Gastroesophageal sphincter (tissue), 4 donors: ENCODE results near the gene TSHB. TPM values are rescaled to one million over a fixed set of nuclear protein-coding genes. Genes with fewer than 3 reads are reported as not detected.

Experiments
- ATAC-seq: fragments of 150-250 bp; one replicate; pipeline ENCODE4 v1.9.1; 2016; ENCODE audit warnings: mild to moderate bottlenecking, moderate library complexity
- H3K27ac ChIP-seq, 4 donors: fragments of 200-600 bp; sonication (generic) in 3 of 4; 1 replicate in 3 of 4; 2 replicates in 1 of 4; pipeline ENCODE4 v1.5.1; 2016 to 2019
- H3K27me3 ChIP-seq: fragments of 200-600 bp; sonication (generic); one replicate; pipeline ENCODE4 v1.5.1; 2019
- H3K36me3 ChIP-seq, 2 donors: fragments of 200-600 bp; sonication (generic); one replicate each; pipeline ENCODE4 v1.5.1; 2019; ENCODE audit warnings: control low read depth in 1 of 2
- H3K4me1 ChIP-seq, 3 donors: fragments of 200-600 bp; sonication (generic); 1 replicate in 2 of 3; 2 replicates in 1 of 3; pipeline ENCODE4 v1.5.1; 2016 to 2019; ENCODE audit warnings: control low read depth in 2 of 3
- H3K4me3 ChIP-seq, 2 donors: fragments of 200-600 bp; sonication (generic); one replicate each; pipeline ENCODE4 v1.5.1; 2019; ENCODE audit warnings: mild to moderate bottlenecking in 1 of 2, moderate library complexity in 1 of 2
- H3K9me3 ChIP-seq, 3 donors: fragments of 200-600 bp; sonication (generic); one replicate each; pipeline ENCODE4 v1.5.1; 2017 to 2019; ENCODE audit warnings: control low read depth in 2 of 3
- EP300 ChIP-seq: sonication (generic); formaldehyde crosslinking; IDR thresholded peaks from one replicate; pipeline ENCODE4 v1.6.1; 2017; ENCODE audit warnings: antibody characterized with exemption, mild to moderate bottlenecking
- POLR2A ChIP-seq, 2 donors: fragments of 450-650 bp; IDR thresholded peaks; one replicate each; pipeline ENCODE4 v1.6.1; 2017; ENCODE audit warnings: antibody characterized with exemption in 2 of 2, mild to moderate bottlenecking in 2 of 2, moderate library complexity in 1 of 2
- POLR2AphosphoS5 ChIP-seq: sonication (generic); formaldehyde crosslinking; IDR thresholded peaks from one replicate; pipeline ENCODE4 v1.6.1; 2017; ENCODE audit warnings: antibody characterized with exemption
- WGBS, 2 donors: methylation state at CpG; one replicate each; pipeline ENCODE4 v1.1.5; 2018; ENCODE audit warnings: low coverage in 1 of 2; 5-methylcytosine and 5-hydroxymethylcytosine counted together
- total RNA-seq, 4 donors: library from RNA; depleted of rRNA; stranded (reverse); fragments of >200 nt; gene quantifications; one replicate each; pipeline ENCODE4 v1.1.0, GENCODE V29; 2016
- TF ChIP-seq, protein P1 (sequence below), 4 experiments: fragments of 200-600 bp in 2 of 4; fragments of 450-650 bp in 2 of 4; sonication (generic) in 1 of 4; IDR thresholded peaks; one replicate each; pipeline ENCODE4 v1.5.1; 2017 to 2019; ENCODE audit warnings: antibody characterized with exemption in 4 of 4, mild to moderate bottlenecking in 2 of 4, moderate library complexity in 2 of 4

Gene TSHB
- total RNA-seq, 4 donors from 2014 or later, result not detected

DNA sequence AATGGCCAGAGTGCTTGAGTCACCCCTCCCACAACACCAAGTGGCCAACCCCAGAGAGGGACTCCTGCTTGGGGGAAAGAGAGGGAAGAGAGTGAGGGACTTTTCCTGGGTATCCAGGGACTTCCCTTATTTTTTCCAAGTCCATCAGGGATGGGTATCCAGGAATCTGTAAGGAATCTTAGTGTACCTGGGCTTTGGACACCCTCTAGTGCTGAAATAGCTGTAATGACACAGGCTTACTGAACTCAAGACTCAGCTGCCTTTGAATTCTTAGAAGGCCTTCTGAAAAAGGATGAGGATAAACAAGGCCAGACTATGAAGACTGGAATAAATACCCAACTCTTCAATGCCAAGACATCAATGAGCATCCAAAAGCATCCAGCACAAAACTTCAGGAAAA is 12.0 kb downstream of the TSHB start:
- TF ChIP-seq EP300 (no peak), POLR2AphosphoS5 (no peak)
- TF ChIP-seq, protein P1, sequence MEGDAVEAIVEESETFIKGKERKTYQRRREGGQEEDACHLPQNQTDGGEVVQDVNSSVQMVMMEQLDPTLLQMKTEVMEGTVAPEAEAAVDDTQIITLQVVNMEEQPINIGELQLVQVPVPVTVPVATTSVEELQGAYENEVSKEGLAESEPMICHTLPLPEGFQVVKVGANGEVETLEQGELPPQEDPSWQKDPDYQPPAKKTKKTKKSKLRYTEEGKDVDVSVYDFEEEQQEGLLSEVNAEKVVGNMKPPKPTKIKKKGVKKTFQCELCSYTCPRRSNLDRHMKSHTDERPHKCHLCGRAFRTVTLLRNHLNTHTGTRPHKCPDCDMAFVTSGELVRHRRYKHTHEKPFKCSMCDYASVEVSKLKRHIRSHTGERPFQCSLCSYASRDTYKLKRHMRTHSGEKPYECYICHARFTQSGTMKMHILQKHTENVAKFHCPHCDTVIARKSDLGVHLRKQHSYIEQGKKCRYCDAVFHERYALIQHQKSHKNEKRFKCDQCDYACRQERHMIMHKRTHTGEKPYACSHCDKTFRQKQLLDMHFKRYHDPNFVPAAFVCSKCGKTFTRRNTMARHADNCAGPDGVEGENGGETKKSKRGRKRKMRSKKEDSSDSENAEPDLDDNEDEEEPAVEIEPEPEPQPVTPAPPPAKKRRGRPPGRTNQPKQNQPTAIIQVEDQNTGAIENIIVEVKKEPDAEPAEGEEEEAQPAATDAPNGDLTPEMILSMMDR (IDR thresholded peaks at IDR 0.05), result no peak
- Histone ChIP-seq H3K36me3 (peaks cover 0 to 24% of the 10 kb centered on the region in 2 donors), H3K4me3 (no peak overlapping the region), H3K9me3 (no peaks in the 10 kb centered on the region), H3K27me3 (no peaks in the 10 kb centered on the region), H3K27ac (no peak overlapping the region), H3K4me1 (peaks cover 0 to 21% (median 3%) of the 10 kb centered on the region in 3 donors)
- ATAC-seq, result no peak

DNA sequence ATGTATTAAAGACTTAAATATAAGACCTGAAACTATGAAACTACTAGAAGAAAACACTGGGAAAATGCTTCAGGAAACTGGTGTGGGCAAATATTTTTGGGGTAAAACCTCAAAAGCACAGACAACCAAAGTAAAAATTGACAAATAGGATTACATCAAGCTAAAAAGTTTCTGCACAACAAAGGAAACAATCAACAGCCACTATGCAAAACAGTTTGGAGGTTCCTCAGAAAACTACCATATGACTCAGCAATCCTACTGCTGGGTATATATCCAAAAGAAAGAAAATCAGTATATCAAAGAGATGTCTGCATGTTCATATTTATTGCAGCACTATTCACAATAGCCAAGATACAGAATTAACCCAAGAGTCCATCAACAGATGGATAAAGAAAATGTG is 17.1 kb downstream of the TSHB start:
- no peaks in the 10 kb centered on the region for H3K27me3 ChIP-seq
- ATAC-seq, result no peak
- H3K36me3 ChIP-seq, result peaks cover 0 to 29% of the 10 kb centered on the region in 2 donors
- H3K4me1 ChIP-seq, result peaks cover 0 to 17% (median 0%) of the 10 kb centered on the region in 3 donors
- H3K27ac ChIP-seq, result no peak overlapping the region
- H3K4me3 ChIP-seq, result no peak overlapping the region
- no peaks in the 10 kb centered on the region for H3K9me3 ChIP-seq
- TF ChIP-seq POLR2A (IDR thresholded peaks at IDR 0.05) (no peak), POLR2AphosphoS5 (no peak), EP300 (no peak)
- TF ChIP-seq, protein P1 (IDR thresholded peaks at IDR 0.05), result no peak

- H3K36me3 ChIP-seq, result peaks cover 0 to 29% of the 10 kb centered on the region in 2 donors
- no peaks in the 10 kb centered on the region for H3K9me3 ChIP-seq
- ATAC-seq, result no peak
- peaks cover 0 to 45% (median 0%) of the 10 kb centered on the region in 3 donors for H3K4me1 ChIP-seq
- 86 to 100% methylated on average over 1 to 5 of the region's 5 CpGs for WGBS, 2 donors
- TF ChIP-seq EP300 (no peak), POLR2A (IDR thresholded peaks at IDR 0.05) (no peak), POLR2AphosphoS5 (no peak)
- TF ChIP-seq, protein P1 (IDR thresholded peaks at IDR 0.05), result no peak
- no peaks in the 10 kb centered on the region for H3K27me3 ChIP-seq
- peak overlapping the region in 2 of 4 donors; percentile 22 to 26 for H3K27ac ChIP-seq
- no peak overlapping the region for H3K4me3 ChIP-seq
These were observed 22.2 kb downstream of the TSHB start for GRCh38 chr1:115051850-115052249.

DNA sequence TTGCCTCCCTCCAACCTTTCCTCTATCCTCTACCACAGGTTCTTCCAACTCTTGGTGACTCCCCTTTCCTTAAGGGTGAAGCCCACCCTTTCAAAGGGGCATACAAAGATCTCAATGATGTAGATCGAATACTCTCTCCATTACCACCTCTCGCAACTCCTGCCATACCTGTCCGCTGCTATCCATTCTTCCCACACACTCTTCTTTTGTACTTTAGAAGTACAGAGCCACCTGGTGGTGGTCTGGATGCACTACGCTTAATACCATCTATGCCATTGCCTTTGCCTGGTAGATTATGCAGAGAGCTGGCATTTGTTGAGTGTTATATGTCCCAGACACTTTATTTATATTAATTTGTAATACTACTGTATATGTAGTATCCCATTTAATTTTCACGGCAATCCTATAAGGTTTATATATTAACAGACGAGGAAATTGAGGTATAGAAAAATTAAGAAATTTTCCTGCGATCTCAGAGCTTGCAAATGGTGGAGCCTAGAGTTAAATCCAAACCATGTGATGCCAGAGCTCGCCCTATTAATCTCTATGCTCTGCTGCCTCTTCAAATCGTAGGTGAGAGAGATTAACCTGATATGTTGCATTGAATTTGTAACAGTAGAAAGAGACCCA is 22.9 kb downstream of the TSHB start:
- H3K27ac ChIP-seq, result peak overlapping the region in 2 of 4 donors; percentile 22 to 26
- no peak overlapping the region for H3K4me3 ChIP-seq
- WGBS, 2 donors, result 28 to 40% methylated on average over 9 of the region's 9 CpGs
- peaks cover 0 to 33% of the 10 kb centered on the region in 2 donors for H3K36me3 ChIP-seq
- H3K4me1 ChIP-seq, result peaks cover 0 to 52% (median 0%) of the 10 kb centered on the region in 3 donors
- TF ChIP-seq, protein P1 (IDR thresholded peaks at IDR 0.05), result peak; percentile 66 to 80 (median 76)
- TF ChIP-seq POLR2A (IDR thresholded peaks at IDR 0.05), result no peak
- no peak for TF ChIP-seq POLR2AphosphoS5
- H3K27me3 ChIP-seq, result no peaks in the 10 kb centered on the region
- H3K9me3 ChIP-seq, result no peaks in the 10 kb centered on the region
- peak; percentile 48 for ATAC-seq

GRCh38 chr1:115056395-115056798 is 26.8 kb downstream of the TSHB start:
- Histone ChIP-seq H3K4me3 (peak overlapping the region in 1 of 2 donors; percentile 16), H3K4me1 (peaks cover 0 to 37% (median 0%) of the 10 kb centered on the region in 3 donors), H3K9me3 (no peaks in the 10 kb centered on the region), H3K36me3 (peaks cover 0 to 34% of the 10 kb centered on the region in 2 donors), H3K27me3 (no peaks in the 10 kb centered on the region), H3K27ac (peak overlapping the region; percentile 48 to 71 (median 68))
- peak; percentile 66 for ATAC-seq
- WGBS, 2 donors, result 20 to 26% methylated on average over 7 to 9 of the region's 9 CpGs
- TF ChIP-seq POLR2A (IDR thresholded peaks at IDR 0.05) (no peak), POLR2AphosphoS5 (peak; percentile 88), EP300 (no peak)
